ENCODE data around the gene AMACR.
"Not testable (repeated sequence)": the region's sequence is repeated elsewhere in the genome, so short reads cannot be mapped to it uniquely, and the experiment has no call there.

The AMACR gene

GRCh38 chr5:34011536-34011935 is 3.7 kb upstream of the AMACR start:
- no peak overlapping the region for H3K4me3 ChIP-seq (replicated peaks in 1 of 2; ENCODE audit: low read depth in 2 of 2, low read length in 2 of 2)
- DNase-seq (ENCODE audit: low read depth in 2 of 2), result peak; percentile 39 to 54
- no peak for TF ChIP-seq CTCF (IDR thresholded peaks at IDR 0.05; ENCODE audit: low read depth, low read length)

DNA sequence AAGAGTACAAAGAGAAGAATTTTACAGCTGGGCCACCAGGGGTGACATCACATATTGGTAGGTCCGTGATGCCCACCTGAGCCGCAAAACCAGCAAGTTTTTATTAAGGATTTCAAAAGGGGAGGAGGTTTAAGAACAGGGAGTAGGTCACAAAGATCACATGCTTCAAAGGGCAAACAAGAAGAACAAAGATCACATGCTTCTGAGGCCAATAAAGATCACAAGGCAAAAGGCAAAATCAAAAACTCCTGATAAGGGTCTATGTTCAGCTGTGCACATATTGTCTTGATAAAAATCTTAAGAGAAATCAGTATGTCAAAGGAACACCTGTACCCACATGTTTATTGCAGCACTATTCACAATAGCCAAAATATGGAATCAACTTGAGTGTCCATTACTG is 2.3 kb upstream of the AMACR start:
- not testable (repeated sequence) for H3K4me3 ChIP-seq (replicated peaks in 1 of 2; ENCODE audit: low read depth in 2 of 2, low read length in 2 of 2); DNase-seq (ENCODE audit: low read depth in 2 of 2)

DNA sequence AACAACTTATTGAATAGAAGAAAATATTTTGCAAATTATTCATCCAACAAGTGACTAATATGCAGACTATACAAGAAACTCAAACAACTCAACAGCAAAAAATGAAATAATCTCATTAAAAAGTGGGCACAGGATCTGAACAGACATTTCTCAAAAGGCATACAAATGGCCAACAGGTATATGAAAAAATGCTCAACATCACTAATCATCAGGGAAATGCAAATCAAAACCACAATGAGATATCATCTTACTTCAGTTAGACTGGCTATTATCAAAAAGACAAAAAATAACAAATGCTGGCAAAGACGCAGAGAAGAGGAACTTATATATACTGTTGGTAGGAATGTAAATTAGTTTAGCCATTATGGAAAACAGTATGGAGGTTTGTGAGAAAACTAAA is 1.8 kb upstream of the AMACR start:
- no peak overlapping the region for H3K4me3 ChIP-seq (replicated peaks in 1 of 2; ENCODE audit: low read depth in 2 of 2, low read length in 2 of 2)
- peak in 1 of 2 donors; percentile 26 for DNase-seq (ENCODE audit: low read depth in 2 of 2)
- TF ChIP-seq CTCF (IDR thresholded peaks at IDR 0.05; ENCODE audit: low read depth, low read length), result no peak

DNA sequence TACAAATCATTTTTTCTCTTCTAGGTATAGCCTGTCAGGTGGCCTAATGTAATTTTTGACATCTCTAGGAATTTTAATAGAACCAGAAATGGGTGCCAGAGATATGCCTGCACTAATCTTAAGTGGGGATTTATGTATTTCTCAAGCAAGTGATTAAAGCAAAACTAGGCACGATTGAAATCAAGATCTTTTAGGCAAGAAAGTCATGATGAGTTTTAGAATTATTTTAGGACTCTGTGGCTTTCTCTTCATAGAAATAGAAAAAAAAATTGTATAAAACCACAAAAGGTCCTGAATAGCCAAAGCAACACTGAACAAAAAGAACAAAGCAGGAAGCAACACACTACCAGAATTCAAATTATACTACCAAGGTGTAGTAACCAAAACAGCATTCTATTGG is 952 bp upstream of the AMACR start:
- no peak for TF ChIP-seq CTCF (IDR thresholded peaks at IDR 0.05; ENCODE audit: low read depth, low read length)
- peak overlapping the region; percentile 65 to 81 for H3K4me3 ChIP-seq (replicated peaks in 1 of 2; ENCODE audit: low read depth in 2 of 2, low read length in 2 of 2)
- peak in 1 of 2 donors; percentile 14 for DNase-seq (ENCODE audit: low read depth in 2 of 2)

- peak; percentile 23 for DNase-seq (ENCODE audit: low read depth in 2 of 2)
- no peak for TF ChIP-seq CTCF (IDR thresholded peaks at IDR 0.05; ENCODE audit: low read depth, low read length)
- peak overlapping the region; percentile 65 to 81 for H3K4me3 ChIP-seq (replicated peaks in 1 of 2; ENCODE audit: low read depth in 2 of 2, low read length in 2 of 2)
Observed at GRCh38 chr5:34007201-34007620, 639 bp downstream of the AMACR start.

DNA sequence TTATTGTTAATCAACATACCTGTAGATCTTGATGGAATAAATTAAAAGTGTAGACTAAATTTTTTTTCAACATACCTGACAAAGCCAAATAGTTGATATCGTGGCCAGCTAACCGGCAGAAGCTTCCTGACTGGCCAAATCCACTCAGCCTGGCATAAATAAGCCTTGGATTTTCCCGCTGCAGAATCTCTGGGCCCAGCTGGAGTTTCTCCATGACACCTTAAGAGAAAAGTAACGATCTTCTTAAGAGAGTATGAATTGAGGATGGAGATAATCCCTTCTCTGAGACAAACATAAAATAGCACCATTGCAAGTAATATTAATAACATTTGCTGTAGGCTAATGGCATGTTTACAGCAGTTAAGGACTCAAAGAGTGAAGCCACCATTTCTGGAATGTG is 2.2 kb downstream of the AMACR start:
- TF ChIP-seq CTCF (IDR thresholded peaks at IDR 0.05; ENCODE audit: low read depth, low read length), result no peak
- DNase-seq (ENCODE audit: low read depth in 2 of 2), result no peak
- no peak overlapping the region for H3K4me3 ChIP-seq (replicated peaks in 1 of 2; ENCODE audit: low read depth in 2 of 2, low read length in 2 of 2)

- TF ChIP-seq CTCF (IDR thresholded peaks at IDR 0.05; ENCODE audit: low read depth, low read length), result no peak
- H3K4me3 ChIP-seq (replicated peaks in 1 of 2; ENCODE audit: low read depth in 2 of 2, low read length in 2 of 2), result no peak overlapping the region
- no peak for DNase-seq (ENCODE audit: low read depth in 2 of 2)
Observed at GRCh38 chr5:34005211-34005610, 2.6 kb downstream of the AMACR start.
